Measurements from ENCODE around the gene KRTAP4-4.

- no peak for TF ChIP-seq POLR2A (IDR thresholded peaks at IDR 0.05)
- no peak for TF ChIP-seq CTCF (IDR thresholded peaks at IDR 0.05)
- TF ChIP-seq POLR2AphosphoS5 (IDR thresholded peaks at IDR 0.05) = no peak
- no peak for TF ChIP-seq EP300 (IDR thresholded peaks at IDR 0.05)
These were observed 41.8 kb downstream of the KRTAP4-4 start for GRCh38 chr17:41118721-41119120.
